ENCODE data around the gene FGF18.

DNA sequence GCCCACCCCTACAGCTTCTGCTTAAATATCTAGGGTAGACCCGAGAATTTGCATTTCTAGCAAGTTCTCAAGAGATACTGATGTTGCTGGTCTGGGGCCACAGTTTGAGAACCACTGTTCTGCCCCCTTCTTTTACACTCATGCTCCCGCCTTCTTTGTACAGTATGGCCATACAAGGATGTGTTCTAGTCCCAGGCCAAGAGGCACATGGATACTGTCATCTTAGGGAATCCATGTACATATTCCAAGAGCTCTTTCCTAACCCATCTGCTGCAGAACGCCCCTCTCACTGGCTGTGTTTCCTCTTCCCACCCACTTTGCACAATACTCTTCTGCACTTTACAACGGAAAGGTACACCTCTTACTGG is 44.4 kb downstream of the FGF18 start:
- TF ChIP-seq CTCF (conservative IDR thresholded peaks at IDR 0.05; ENCODE audit: low read depth in 2 of 2) (no peak), JUNB (IDR thresholded peaks at IDR 0.05; ENCODE audit: unreplicated experiment) (no peak), EZH2 (IDR thresholded peaks at IDR 0.05; ENCODE audit: low read depth, unreplicated experiment) (no peak), REST (IDR thresholded peaks at IDR 0.05; ENCODE audit: unreplicated experiment) (no peak), POLR2AphosphoS5 (IDR thresholded peaks at IDR 0.05; ENCODE audit: low read depth) (no peak), CREB1 (CRISPR knock-in tag; IDR thresholded peaks at IDR 0.05; ENCODE audit: low read depth) (no peak), EZH2phosphoT487 (IDR thresholded peaks at IDR 0.05; ENCODE audit: unreplicated experiment) (no peak), STAT1 (IDR thresholded peaks at IDR 0.05; ENCODE audit: unreplicated experiment) (no peak)
- TF ChIP-seq, protein P1, sequence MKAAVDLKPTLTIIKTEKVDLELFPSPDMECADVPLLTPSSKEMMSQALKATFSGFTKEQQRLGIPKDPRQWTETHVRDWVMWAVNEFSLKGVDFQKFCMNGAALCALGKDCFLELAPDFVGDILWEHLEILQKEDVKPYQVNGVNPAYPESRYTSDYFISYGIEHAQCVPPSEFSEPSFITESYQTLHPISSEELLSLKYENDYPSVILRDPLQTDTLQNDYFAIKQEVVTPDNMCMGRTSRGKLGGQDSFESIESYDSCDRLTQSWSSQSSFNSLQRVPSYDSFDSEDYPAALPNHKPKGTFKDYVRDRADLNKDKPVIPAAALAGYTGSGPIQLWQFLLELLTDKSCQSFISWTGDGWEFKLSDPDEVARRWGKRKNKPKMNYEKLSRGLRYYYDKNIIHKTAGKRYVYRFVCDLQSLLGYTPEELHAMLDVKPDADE (IDR thresholded peaks at IDR 0.05): no peak
